NCI-H1436 (cell line): ENCODE data around the gene ATG3.
"Not testable (repeated sequence)": the region's sequence is repeated elsewhere in the genome, so short reads cannot be mapped to it uniquely, and the experiment has no call there.

ENCODE experiments used
- DNase-seq: peaks from one replicate; lab custom pipeline; 2025; lab: John Stamatoyannopoulos, UW

Gene ATG3

DNA sequence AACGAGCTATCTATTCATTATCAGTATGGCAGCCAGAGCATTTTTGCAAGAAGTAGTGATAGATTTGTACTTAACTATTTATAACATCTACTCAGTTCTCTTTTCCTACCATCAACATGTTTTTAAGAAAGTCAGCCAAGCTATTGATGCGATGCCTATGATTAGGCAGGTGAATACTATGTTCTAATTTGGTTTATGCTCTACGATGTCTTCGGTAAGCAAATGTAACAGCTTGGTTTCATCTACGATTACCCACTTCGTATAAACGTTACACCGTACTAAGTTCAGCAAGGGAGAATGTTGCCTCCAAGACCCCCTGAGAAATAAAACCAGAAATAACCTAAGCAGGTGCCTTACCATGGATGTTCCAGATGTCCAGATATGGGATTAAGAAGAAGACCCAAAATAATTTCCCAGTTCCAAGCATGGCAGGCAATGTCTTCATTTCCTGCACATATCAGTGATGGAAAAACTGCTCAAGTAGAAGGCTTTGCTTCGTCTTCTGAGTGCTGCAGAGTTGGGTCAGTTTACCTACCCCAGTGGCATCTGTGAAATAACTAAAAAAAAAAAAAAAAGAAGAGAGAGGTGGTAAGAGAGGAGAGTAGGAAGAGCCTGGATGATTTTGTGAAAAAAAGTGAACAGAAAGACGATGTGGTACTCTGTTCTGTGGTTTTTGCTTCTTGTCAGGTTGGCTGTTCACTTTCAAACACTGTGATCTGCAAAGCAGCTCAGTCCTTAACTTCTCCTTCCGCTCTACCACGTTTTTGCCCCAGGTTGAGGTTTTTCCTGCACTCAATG is 62.6 kb downstream of the ATG3 start, which contains the start of gene BTLA:
BTLA (minus strand) TSS at position 559 of the 798 bp plus-strand sequence; CDS start at position 445, 114 bp downstream.
- DNase-seq: no peak

- no peak for DNase-seq
Measured at GRCh38 chr3:112497897-112498548, 63.7 kb downstream of the ATG3 start.

GRCh38 chr3:112496366-112497067 is 65.2 kb downstream of the ATG3 start:
- no peak for DNase-seq

- not testable (repeated sequence) for DNase-seq
Measured at GRCh38 chr3:112494448-112494767, 67.4 kb downstream of the ATG3 start.

DNA sequence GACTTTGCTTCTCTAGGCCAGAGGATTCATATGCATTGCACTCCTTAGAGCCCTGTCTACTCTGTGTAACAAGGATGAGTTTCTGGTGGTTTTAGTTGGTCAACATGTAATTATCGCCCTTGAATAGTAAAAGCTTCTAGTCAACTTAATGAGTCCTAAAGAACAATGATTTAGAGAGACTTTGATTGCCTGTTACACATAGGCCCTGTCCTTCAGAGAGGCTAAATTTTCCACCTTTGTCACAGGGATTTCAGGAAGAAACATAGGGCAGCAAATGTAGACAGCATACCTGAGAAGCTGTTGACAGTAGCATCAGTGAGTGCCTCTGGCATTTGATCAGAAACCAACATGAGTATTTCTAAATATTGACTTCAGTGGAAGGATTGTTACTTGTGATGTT is 69.6 kb downstream of the ATG3 start:
- DNase-seq: no peak

GRCh38 chr3:112491373-112491772 is 70.4 kb downstream of the ATG3 start:
- DNase-seq: no peak

- DNase-seq: no peak
Measured at GRCh38 chr3:112489674-112490479, 71.9 kb downstream of the ATG3 start.

- no peak for DNase-seq
Measured at GRCh38 chr3:112486811-112487505, 74.8 kb downstream of the ATG3 start.

- no peak for DNase-seq
Measured at GRCh38 chr3:112484352-112484751, 77.4 kb downstream of the ATG3 start.

GRCh38 chr3:112482675-112483074 is 79.1 kb downstream of the ATG3 start:
- DNase-seq: no peak
